HEK293 (cell line): ENCODE results near the gene AFG1L.

ENCODE experiments used
- ELK4 ChIP-seq: IDR thresholded peaks from 2 replicates; pipeline ENCODE4 v1.6.1; 2011; ENCODE audit warnings: mild to moderate bottlenecking, low read depth, low read length, borderline replicate concordance
- RBAK ChIP-seq: fragments of 450-650 bp; formaldehyde crosslinking; IDR thresholded peaks from 2 replicates; pipeline ENCODE4 v1.5.1; 2016; ENCODE audit warnings: missing biosample characterization, missing genetic modification characterization
- SETDB1 ChIP-seq: IDR thresholded peaks from one replicate; pipeline ENCODE4 v1.6.1; 2017; ENCODE audit warnings: mild to moderate bottlenecking, low read length, moderate library complexity, mixed read lengths; ENCODE audit not compliant: insufficient read length
- ZBTB20 ChIP-seq: fragments of 450-650 bp; formaldehyde crosslinking; IDR thresholded peaks from 2 replicates; pipeline ENCODE4 v1.5.1; 2016; ENCODE audit warnings: missing biosample characterization, missing genetic modification characterization
- ZFP41 ChIP-seq: fragments of 450-650 bp; formaldehyde crosslinking; IDR thresholded peaks from 2 replicates; pipeline ENCODE4 v1.5.1; 2016; ENCODE audit warnings: missing biosample characterization, missing genetic modification characterization, borderline replicate concordance
- ZNF157 ChIP-seq: fragments of 450-650 bp; formaldehyde crosslinking; IDR thresholded peaks from 2 replicates; pipeline ENCODE4 v1.5.1; 2016; ENCODE audit warnings: missing biosample characterization, missing genetic modification characterization
- ZNF174 ChIP-seq: fragments of 450-650 bp; formaldehyde crosslinking; IDR thresholded peaks from 2 replicates; pipeline ENCODE4 v1.5.0; 2017; ENCODE audit warnings: missing biosample characterization, mild to moderate bottlenecking, missing genetic modification characterization
- ZNF202 ChIP-seq: fragments of 450-650 bp; formaldehyde crosslinking; IDR thresholded peaks from 2 replicates; pipeline ENCODE4 v1.5.1; 2016; ENCODE audit warnings: missing biosample characterization, missing genetic modification characterization, borderline replicate concordance
- ZNF37A ChIP-seq: fragments of 450-650 bp; IDR thresholded peaks from 2 replicates; pipeline ENCODE4 v1.5.1; 2018; ENCODE audit warnings: missing biosample characterization, missing genetic modification characterization
- ZNF510 ChIP-seq: fragments of 450-650 bp; formaldehyde crosslinking; IDR thresholded peaks from 2 replicates; pipeline ENCODE4 v1.5.1; 2018; ENCODE audit warnings: mild to moderate bottlenecking, missing genetic modification characterization, missing biosample characterization; ENCODE audit not compliant: insufficient replicate concordance
- ZNF518A ChIP-seq: fragments of 450-650 bp; formaldehyde crosslinking; conservative IDR thresholded peaks from 2 replicates; pipeline ENCODE4 v1.5.1; 2016; ENCODE audit warnings: low read depth, missing biosample characterization, missing genetic modification characterization
- ZNF544 ChIP-seq: fragments of 450-650 bp; formaldehyde crosslinking; IDR thresholded peaks from 2 replicates; pipeline ENCODE4 v1.5.0; 2017; ENCODE audit warnings: missing biosample characterization, missing genetic modification characterization
- ZNF548 ChIP-seq: fragments of 450-650 bp; formaldehyde crosslinking; IDR thresholded peaks from 2 replicates; pipeline ENCODE4 v1.5.1; 2016; ENCODE audit warnings: missing biosample characterization, missing genetic modification characterization
- ZNF558 ChIP-seq: fragments of 450-650 bp; formaldehyde crosslinking; IDR thresholded peaks from 2 replicates; pipeline ENCODE4 v1.5.1; 2016; ENCODE audit warnings: missing biosample characterization, missing genetic modification characterization
- ZNF561 ChIP-seq: fragments of 450-650 bp; IDR thresholded peaks from 2 replicates; pipeline ENCODE4 v1.5.1; 2018; ENCODE audit warnings: missing biosample characterization, missing genetic modification characterization, borderline replicate concordance
- ZNF600 ChIP-seq: fragments of 450-650 bp; formaldehyde crosslinking; IDR thresholded peaks from 2 replicates; pipeline ENCODE4 v1.5.1; 2016; ENCODE audit warnings: missing biosample characterization, missing genetic modification characterization
- ZNF610 ChIP-seq: fragments of 450-650 bp; formaldehyde crosslinking; IDR thresholded peaks from 2 replicates; pipeline ENCODE4 v1.5.1; 2016; ENCODE audit warnings: missing biosample characterization, missing genetic modification characterization, borderline replicate concordance
- ZNF626 ChIP-seq: fragments of 450-650 bp; sonication (Bioruptor Pico); formaldehyde crosslinking; IDR thresholded peaks from 2 replicates; pipeline ENCODE4 v1.5.1; 2018; ENCODE audit warnings: missing biosample characterization, missing genetic modification characterization, inconsistent platforms
- ZNF664 ChIP-seq: fragments of 450-650 bp; formaldehyde crosslinking; IDR thresholded peaks from 2 replicates; pipeline ENCODE4 v1.5.1; 2016; ENCODE audit warnings: missing biosample characterization, missing genetic modification characterization
- ZNF670 ChIP-seq: fragments of 450-650 bp; formaldehyde crosslinking; IDR thresholded peaks from 2 replicates; pipeline ENCODE4 v1.5.1; 2016; ENCODE audit warnings: missing biosample characterization, missing genetic modification characterization, low read depth
- ZNF692 ChIP-seq: fragments of 450-650 bp; formaldehyde crosslinking; IDR thresholded peaks from 2 replicates; pipeline ENCODE4 v1.5.1; 2016; ENCODE audit warnings: missing biosample characterization, missing genetic modification characterization
- ZNF830 ChIP-seq: fragments of 450-650 bp; IDR thresholded peaks from 2 replicates; pipeline ENCODE4 v1.5.0; 2018; ENCODE audit warnings: missing biosample characterization, missing genetic modification characterization, low read depth, mild to moderate bottlenecking, moderate library complexity
- TF ChIP-seq, protein P1 (sequence below): fragments of 450-650 bp; formaldehyde crosslinking; IDR thresholded peaks from 2 replicates; pipeline ENCODE4 v1.5.1; 2017; ENCODE audit warnings: missing biosample characterization, mild to moderate bottlenecking, missing genetic modification characterization, moderate library complexity
- TF ChIP-seq, protein P2 (sequence below): fragments of 450-650 bp; formaldehyde crosslinking; IDR thresholded peaks from 2 replicates; pipeline ENCODE4 v1.5.1; 2016; ENCODE audit warnings: missing biosample characterization, missing genetic modification characterization
- TF ChIP-seq, protein P3 (sequence below): fragments of 450-650 bp; formaldehyde crosslinking; IDR thresholded peaks from 2 replicates; pipeline ENCODE4 v1.5.1; 2016; ENCODE audit warnings: missing biosample characterization, missing genetic modification characterization
- TF ChIP-seq, protein P4 (sequence below): fragments of 450-650 bp; formaldehyde crosslinking; IDR thresholded peaks from 2 replicates; pipeline ENCODE4 v1.5.1; 2016; ENCODE audit warnings: missing biosample characterization, missing genetic modification characterization, low read depth

The AFG1L gene

DNA sequence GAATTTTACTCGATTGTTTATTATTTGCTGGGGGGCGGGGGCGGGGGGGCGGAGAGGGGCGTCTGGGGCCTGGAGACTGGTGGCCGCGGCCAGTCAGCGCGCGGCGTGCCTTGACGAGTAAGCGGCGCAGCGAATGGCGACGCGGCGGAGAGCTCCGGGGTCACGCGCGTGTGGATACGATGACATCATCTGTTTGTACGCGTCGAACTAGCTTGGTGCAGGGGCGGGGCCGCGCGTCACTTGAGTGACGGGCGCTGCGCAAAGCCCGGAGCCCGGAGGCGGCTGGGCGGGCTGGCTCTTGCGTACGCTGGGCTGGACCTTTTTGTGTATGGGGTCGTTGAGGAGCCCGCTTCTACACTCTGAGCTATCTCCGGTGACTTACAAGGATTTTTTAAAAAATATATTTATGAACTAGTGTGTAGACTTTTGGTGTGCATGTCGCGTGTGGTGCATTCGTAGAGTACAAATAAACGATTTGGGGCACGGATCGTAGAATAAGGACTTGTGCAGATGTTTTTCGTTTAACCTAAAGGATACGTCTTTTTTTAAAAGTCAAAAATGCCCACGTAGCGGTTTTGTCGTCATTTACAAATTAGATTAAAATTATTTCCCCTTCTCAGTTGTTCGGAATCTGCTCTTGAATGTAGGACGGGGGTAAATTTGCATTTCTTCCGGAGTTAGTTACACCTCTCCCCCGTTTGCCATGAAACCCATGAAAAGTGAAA, 263.7 kb downstream of the AFG1L start (continued):
- TF ChIP-seq, protein P1, sequence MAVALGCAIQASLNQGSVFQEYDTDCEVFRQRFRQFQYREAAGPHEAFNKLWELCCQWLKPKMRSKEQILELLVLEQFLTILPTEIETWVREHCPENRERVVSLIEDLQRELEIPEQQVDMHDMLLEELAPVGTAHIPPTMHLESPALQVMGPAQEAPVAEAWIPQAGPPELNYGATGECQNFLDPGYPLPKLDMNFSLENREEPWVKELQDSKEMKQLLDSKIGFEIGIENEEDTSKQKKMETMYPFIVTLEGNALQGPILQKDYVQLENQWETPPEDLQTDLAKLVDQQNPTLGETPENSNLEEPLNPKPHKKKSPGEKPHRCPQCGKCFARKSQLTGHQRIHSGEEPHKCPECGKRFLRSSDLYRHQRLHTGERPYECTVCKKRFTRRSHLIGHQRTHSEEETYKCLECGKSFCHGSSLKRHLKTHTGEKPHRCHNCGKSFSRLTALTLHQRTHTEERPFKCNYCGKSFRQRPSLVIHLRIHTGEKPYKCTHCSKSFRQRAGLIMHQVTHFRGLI: peak; percentile 65
- no peak for TF ChIP-seq ZNF830 (tag by site-specific recombination)
- TF ChIP-seq, protein P2, sequence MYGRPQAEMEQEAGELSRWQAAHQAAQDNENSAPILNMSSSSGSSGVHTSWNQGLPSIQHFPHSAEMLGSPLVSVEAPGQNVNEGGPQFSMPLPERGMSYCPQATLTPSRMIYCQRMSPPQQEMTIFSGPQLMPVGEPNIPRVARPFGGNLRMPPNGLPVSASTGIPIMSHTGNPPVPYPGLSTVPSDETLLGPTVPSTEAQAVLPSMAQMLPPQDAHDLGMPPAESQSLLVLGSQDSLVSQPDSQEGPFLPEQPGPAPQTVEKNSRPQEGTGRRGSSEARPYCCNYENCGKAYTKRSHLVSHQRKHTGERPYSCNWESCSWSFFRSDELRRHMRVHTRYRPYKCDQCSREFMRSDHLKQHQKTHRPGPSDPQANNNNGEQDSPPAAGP: peak; percentile 98
- no peak for TF ChIP-seq ZNF670 (tag by site-specific recombination)
- TF ChIP-seq, protein P3, sequence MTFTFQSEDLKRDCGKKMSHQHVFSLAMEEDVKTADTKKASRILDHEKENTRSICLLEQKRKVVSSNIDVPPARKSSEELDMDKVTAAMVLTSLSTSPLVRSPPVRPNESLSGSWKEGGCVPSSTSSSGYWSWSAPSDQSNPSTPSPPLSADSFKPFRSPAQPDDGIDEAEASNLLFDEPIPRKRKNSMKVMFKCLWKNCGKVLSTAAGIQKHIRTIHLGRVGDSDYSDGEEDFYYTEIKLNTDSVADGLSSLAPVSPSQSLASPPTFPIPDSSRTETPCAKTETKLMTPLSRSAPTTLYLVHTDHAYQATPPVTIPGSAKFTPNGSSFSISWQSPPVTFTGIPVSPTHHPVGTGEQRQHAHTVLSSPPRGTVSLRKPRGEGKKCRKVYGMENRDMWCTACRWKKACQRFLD: no peak
- TF ChIP-seq RBAK (tag by site-specific recombination): no peak
- TF ChIP-seq ZNF664 (tag by site-specific recombination): 0 out of 2 replicates have a peak, but pooled peaks have one; percentile 19
- TF ChIP-seq ZNF561 (tag by site-specific recombination): peak; percentile 72; the same call in 1 of the 2 replicates
- TF ChIP-seq ZNF692 (tag by site-specific recombination): peak; percentile 87
- TF ChIP-seq ZFP41: no peak
- TF ChIP-seq ZNF544: no peak
- no peak; the same call in 1 of the 2 replicates for TF ChIP-seq ZNF548
- no peak for TF ChIP-seq ZNF600 (tag by site-specific recombination)
- TF ChIP-seq ZNF518A (tag by site-specific recombination): no peak
- TF ChIP-seq ZNF157: no peak
- TF ChIP-seq ZNF558 (tag by site-specific recombination): no peak
- TF ChIP-seq ZNF174: no peak
- 0 out of 2 replicates have a peak, but pooled peaks have one; percentile 14 for TF ChIP-seq ZNF610 (tag by site-specific recombination)
- TF ChIP-seq ZBTB20: 0 out of 2 replicates have a peak, but pooled peaks have one; percentile 57
- TF ChIP-seq SETDB1: no peak
- TF ChIP-seq, protein P4, sequence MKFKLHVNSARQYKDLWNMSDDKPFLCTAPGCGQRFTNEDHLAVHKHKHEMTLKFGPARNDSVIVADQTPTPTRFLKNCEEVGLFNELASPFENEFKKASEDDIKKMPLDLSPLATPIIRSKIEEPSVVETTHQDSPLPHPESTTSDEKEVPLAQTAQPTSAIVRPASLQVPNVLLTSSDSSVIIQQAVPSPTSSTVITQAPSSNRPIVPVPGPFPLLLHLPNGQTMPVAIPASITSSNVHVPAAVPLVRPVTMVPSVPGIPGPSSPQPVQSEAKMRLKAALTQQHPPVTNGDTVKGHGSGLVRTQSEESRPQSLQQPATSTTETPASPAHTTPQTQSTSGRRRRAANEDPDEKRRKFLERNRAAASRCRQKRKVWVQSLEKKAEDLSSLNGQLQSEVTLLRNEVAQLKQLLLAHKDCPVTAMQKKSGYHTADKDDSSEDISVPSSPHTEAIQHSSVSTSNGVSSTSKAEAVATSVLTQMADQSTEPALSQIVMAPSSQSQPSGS: peak; percentile 99
- no peak for TF ChIP-seq ZNF510 (tag by site-specific recombination)
- TF ChIP-seq ZNF626 (tag by site-specific recombination): no peak
- no peak for TF ChIP-seq ELK4
- no peak for TF ChIP-seq ZNF37A (tag by site-specific recombination)
- TF ChIP-seq ZNF202 (tag by site-specific recombination): no peak
